Liver (tissue), 9 donors: ENCODE measurements around the gene SIRPA. TPM values are rescaled to one million over a fixed set of nuclear protein-coding genes. Genes with fewer than 3 reads are reported as not detected.

Source experiments
- DNase-seq: peaks from one replicate; pipeline ENCODE4 v3.0.0-alpha.2; 2017; ENCODE audit warnings: low spot score
- H3K27ac ChIP-seq, 2 donors: one replicate each; pipeline ENCODE4 v1.7.0; 2013; ENCODE audit warnings: inconsistent platforms in 2 of 2, low read length in 2 of 2, control low read depth in 1 of 2, low read depth in 1 of 2, mild to moderate bottlenecking in 1 of 2
- H3K27me3 ChIP-seq, 4 donors: one replicate each; pipeline versions ENCODE4 v1.6.1 to v1.7.0; 2013; ENCODE audit warnings: low read length in 3 of 4, inconsistent platforms in 1 of 4, mild to moderate bottlenecking in 1 of 4, moderate library complexity in 1 of 4; ENCODE audit not compliant: control insufficient read depth in 4 of 4, insufficient read depth in 4 of 4
- H3K36me3 ChIP-seq, 4 donors: one replicate each; pipeline versions ENCODE4 v1.6.1 to v1.7.0; 2013; ENCODE audit warnings: low read length in 3 of 4, mild to moderate bottlenecking in 3 of 4, low read depth in 1 of 4, moderate library complexity in 1 of 4; ENCODE audit not compliant: control insufficient read depth in 4 of 4, insufficient read depth in 3 of 4
- H3K4me1 ChIP-seq, 4 donors: one replicate each; pipeline versions ENCODE4 v1.6.1 to v1.7.0; 2013; ENCODE audit warnings: low read length in 3 of 4, mild to moderate bottlenecking in 3 of 4, moderate library complexity in 1 of 4; ENCODE audit not compliant: control insufficient read depth in 4 of 4, insufficient read depth in 4 of 4
- H3K4me3 ChIP-seq, 3 donors: one replicate each; pipeline versions ENCODE4 v1.6.1 to v1.7.0; 2013; ENCODE audit warnings: low read length in 3 of 3, control low read depth in 1 of 3, low read depth in 1 of 3, mild to moderate bottlenecking in 1 of 3
- H3K9ac ChIP-seq, 2 donors: one replicate each; pipeline ENCODE4 v1.7.0; 2013; ENCODE audit warnings: low read length in 2 of 2, mild to moderate bottlenecking in 2 of 2, moderate library complexity in 2 of 2, control low read depth in 1 of 2, low read depth in 1 of 2
- H3K9me3 ChIP-seq, 4 donors: one replicate each; pipeline versions ENCODE4 v1.6.1 to v1.7.0; 2013; ENCODE audit warnings: low read length in 3 of 4; ENCODE audit not compliant: control insufficient read depth in 4 of 4
- ATF3 ChIP-seq: IDR thresholded peaks from 2 replicates; pipeline ENCODE4 v1.6.1; 2016; ENCODE audit warnings: antibody characterized with exemption
- EGR1 ChIP-seq, 2 donors: IDR thresholded peaks; 2 replicates each; pipeline ENCODE4 v1.6.1; 2016 to 2018; ENCODE audit warnings: antibody characterized with exemption in 2 of 2, low read depth in 2 of 2
- FOXA1 ChIP-seq: IDR thresholded peaks from 2 replicates; pipeline ENCODE4 v1.6.1; 2016; ENCODE audit warnings: antibody characterized with exemption
- FOXA2 ChIP-seq: IDR thresholded peaks from 2 replicates; pipeline ENCODE4 v1.6.1; 2016; ENCODE audit warnings: antibody characterized with exemption
- GABPA ChIP-seq, 2 donors: IDR thresholded peaks in 1 of 2; conservative IDR thresholded peaks in 1 of 2; 2 replicates each; pipeline ENCODE4 v1.6.1; 2016; ENCODE audit warnings: antibody characterized with exemption in 2 of 2, mild to moderate bottlenecking in 1 of 2, moderate library complexity in 1 of 2
- HNF4A ChIP-seq, 2 donors: conservative IDR thresholded peaks; 2 replicates each; pipeline ENCODE4 v1.6.1; 2016; ENCODE audit warnings: antibody characterized with exemption in 2 of 2, mild to moderate bottlenecking in 2 of 2
- HNF4G ChIP-seq: IDR thresholded peaks from 2 replicates; pipeline ENCODE4 v1.6.1; 2016; ENCODE audit warnings: antibody characterized with exemption
- JUND ChIP-seq, 2 donors: IDR thresholded peaks; 2 replicates each; pipeline ENCODE4 v1.6.1; 2016; ENCODE audit warnings: antibody characterized with exemption in 2 of 2
- MAX ChIP-seq: IDR thresholded peaks from 2 replicates; pipeline ENCODE4 v1.6.1; 2016; ENCODE audit warnings: antibody characterized with exemption
- NR2F2 ChIP-seq: IDR thresholded peaks from 2 replicates; pipeline ENCODE4 v1.6.1; 2016; ENCODE audit warnings: antibody characterized with exemption
- RAD21 ChIP-seq, 2 donors: IDR thresholded peaks; 2 replicates each; pipeline ENCODE4 v1.6.1; 2016; ENCODE audit warnings: antibody characterized with exemption in 2 of 2, mild to moderate bottlenecking in 2 of 2
- RXRA ChIP-seq, 2 donors: IDR thresholded peaks; 2 replicates each; pipeline ENCODE4 v1.6.1; 2017 to 2018; ENCODE audit warnings: antibody characterized with exemption in 2 of 2, mild to moderate bottlenecking in 1 of 2
- SP1 ChIP-seq: IDR thresholded peaks from 2 replicates; pipeline ENCODE4 v1.6.1; 2018; ENCODE audit warnings: antibody characterized with exemption, mild to moderate bottlenecking
- TAF1 ChIP-seq: conservative IDR thresholded peaks from 2 replicates; pipeline ENCODE4 v1.6.1; 2016; ENCODE audit warnings: antibody characterized with exemption, mild to moderate bottlenecking
- YY1 ChIP-seq: IDR thresholded peaks from 2 replicates; pipeline ENCODE4 v1.6.1; 2016; ENCODE audit warnings: antibody characterized with exemption, mild to moderate bottlenecking
- ZBTB33 ChIP-seq: IDR thresholded peaks from 2 replicates; pipeline ENCODE4 v1.6.1; 2016; ENCODE audit warnings: antibody characterized with exemption
- WGBS: extraction: QIAGEN DNeasy Blood & Tissue Kit; methylation state at CpG from one replicate; pipeline ENCODE4 v1.1.7; 2013; 5-methylcytosine and 5-hydroxymethylcytosine counted together
- polyA plus RNA-seq, 2 donors: library from polyadenylated mRNA; stranded (reverse) in 1 of 2; unstranded in 1 of 2; fragments of 200-250 nt in 1 of 2; fragments of >200 nt in 1 of 2; fragmentation: Nextera tagmentation in 1 of 2; extraction: Ambion mirVana in 1 of 2; gene quantifications; one replicate each; pipeline versions ENCODE4 v1.2.1 to v1.2.3, GENCODE V29; 2013 to 2015
- total RNA-seq, 2 donors: library from RNA; depleted of rRNA; stranded (reverse); fragments of >200 nt; gene quantifications; one replicate each; pipeline ENCODE4 v1.2.3, GENCODE V29; 2014
- TF ChIP-seq, protein P1 (sequence below): IDR thresholded peaks from 2 replicates; pipeline ENCODE4 v1.6.1; 2016; ENCODE audit warnings: antibody characterized with exemption, mild to moderate bottlenecking
- TF ChIP-seq, protein P2 (sequence below): fragments of 150-350 bp; IDR thresholded peaks from 2 replicates; pipeline ENCODE4 v1.5.1; 2017; ENCODE audit warnings: improper control_type of control experiment, low read depth, low read length; ENCODE audit not compliant: missing input control
- donor health status: healthy.
- donor health status: healthy.
- donor health status: healthy.
- donor health status: healthy.
- donor health status: healthy.

The SIRPA gene
- total and polyA plus RNA-seq, 4 donors: 5.4 to 47.5 (median 23.2) TPM

- TF ChIP-seq ZBTB33: no peak
- TF ChIP-seq JUND (IDR thresholded peaks at IDR 0.05): no peak
Measured at GRCh38 chr20:1851396-1851795, 43.8 kb upstream of the SIRPA start (continued).

GRCh38 chr20:1853473-1853872 is 41.7 kb upstream of the SIRPA start:
- Histone ChIP-seq H3K27me3 (no peaks in the 10 kb centered on the region), H3K4me1 (peaks cover 0 to 3% (median 0%) of the 10 kb centered on the region in 4 donors), H3K27ac (no peak overlapping the region), H3K4me3 (no peak overlapping the region), H3K9me3 (no peaks in the 10 kb centered on the region), H3K9ac (no peak overlapping the region), H3K36me3 (no peaks in the 10 kb centered on the region)
- TF ChIP-seq FOXA1: no peak
- no peak for TF ChIP-seq EGR1 (IDR thresholded peaks at IDR 0.05; ENCODE audit: low read depth in 2 of 2)
- TF ChIP-seq FOXA2: no peak
- no peak for TF ChIP-seq HNF4A (conservative IDR thresholded peaks at IDR 0.05)
- TF ChIP-seq YY1: no peak
- TF ChIP-seq, protein P1, sequence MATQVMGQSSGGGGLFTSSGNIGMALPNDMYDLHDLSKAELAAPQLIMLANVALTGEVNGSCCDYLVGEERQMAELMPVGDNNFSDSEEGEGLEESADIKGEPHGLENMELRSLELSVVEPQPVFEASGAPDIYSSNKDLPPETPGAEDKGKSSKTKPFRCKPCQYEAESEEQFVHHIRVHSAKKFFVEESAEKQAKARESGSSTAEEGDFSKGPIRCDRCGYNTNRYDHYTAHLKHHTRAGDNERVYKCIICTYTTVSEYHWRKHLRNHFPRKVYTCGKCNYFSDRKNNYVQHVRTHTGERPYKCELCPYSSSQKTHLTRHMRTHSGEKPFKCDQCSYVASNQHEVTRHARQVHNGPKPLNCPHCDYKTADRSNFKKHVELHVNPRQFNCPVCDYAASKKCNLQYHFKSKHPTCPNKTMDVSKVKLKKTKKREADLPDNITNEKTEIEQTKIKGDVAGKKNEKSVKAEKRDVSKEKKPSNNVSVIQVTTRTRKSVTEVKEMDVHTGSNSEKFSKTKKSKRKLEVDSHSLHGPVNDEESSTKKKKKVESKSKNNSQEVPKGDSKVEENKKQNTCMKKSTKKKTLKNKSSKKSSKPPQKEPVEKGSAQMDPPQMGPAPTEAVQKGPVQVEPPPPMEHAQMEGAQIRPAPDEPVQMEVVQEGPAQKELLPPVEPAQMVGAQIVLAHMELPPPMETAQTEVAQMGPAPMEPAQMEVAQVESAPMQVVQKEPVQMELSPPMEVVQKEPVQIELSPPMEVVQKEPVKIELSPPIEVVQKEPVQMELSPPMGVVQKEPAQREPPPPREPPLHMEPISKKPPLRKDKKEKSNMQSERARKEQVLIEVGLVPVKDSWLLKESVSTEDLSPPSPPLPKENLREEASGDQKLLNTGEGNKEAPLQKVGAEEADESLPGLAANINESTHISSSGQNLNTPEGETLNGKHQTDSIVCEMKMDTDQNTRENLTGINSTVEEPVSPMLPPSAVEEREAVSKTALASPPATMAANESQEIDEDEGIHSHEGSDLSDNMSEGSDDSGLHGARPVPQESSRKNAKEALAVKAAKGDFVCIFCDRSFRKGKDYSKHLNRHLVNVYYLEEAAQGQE: no peak
- no peak for TF ChIP-seq NR2F2
- TF ChIP-seq ATF3: no peak
- TF ChIP-seq JUND (IDR thresholded peaks at IDR 0.05): no peak
- TF ChIP-seq GABPA (IDR thresholded peaks at IDR 0.05 in 1 of 2, conservative IDR thresholded peaks at IDR 0.05 in 1 of 2): no peak
- no peak for TF ChIP-seq TAF1
- TF ChIP-seq MAX: no peak
- TF ChIP-seq SP1: no peak
- TF ChIP-seq HNF4G: no peak
- TF ChIP-seq ZBTB33: no peak
- TF ChIP-seq, protein P2, sequence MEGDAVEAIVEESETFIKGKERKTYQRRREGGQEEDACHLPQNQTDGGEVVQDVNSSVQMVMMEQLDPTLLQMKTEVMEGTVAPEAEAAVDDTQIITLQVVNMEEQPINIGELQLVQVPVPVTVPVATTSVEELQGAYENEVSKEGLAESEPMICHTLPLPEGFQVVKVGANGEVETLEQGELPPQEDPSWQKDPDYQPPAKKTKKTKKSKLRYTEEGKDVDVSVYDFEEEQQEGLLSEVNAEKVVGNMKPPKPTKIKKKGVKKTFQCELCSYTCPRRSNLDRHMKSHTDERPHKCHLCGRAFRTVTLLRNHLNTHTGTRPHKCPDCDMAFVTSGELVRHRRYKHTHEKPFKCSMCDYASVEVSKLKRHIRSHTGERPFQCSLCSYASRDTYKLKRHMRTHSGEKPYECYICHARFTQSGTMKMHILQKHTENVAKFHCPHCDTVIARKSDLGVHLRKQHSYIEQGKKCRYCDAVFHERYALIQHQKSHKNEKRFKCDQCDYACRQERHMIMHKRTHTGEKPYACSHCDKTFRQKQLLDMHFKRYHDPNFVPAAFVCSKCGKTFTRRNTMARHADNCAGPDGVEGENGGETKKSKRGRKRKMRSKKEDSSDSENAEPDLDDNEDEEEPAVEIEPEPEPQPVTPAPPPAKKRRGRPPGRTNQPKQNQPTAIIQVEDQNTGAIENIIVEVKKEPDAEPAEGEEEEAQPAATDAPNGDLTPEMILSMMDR: no peak
- no peak for TF ChIP-seq RXRA (IDR thresholded peaks at IDR 0.05)
- no peak for TF ChIP-seq RAD21 (IDR thresholded peaks at IDR 0.05)
- WGBS: 97% methylated on average over 7 of the region's 7 CpGs
- DNase-seq: no peak
